Retinal pigment epithelial cell (primary cell): Measurements from ENCODE around the gene TPPP2.

Experiments used
- DNase-seq: peaks from one replicate; pipeline ENCODE4 v3.0.0-alpha.2; 2010; ENCODE audit warnings: low read depth
- H3K4me3 ChIP-seq: 2 replicates; pipeline ENCODE4 v1.5.1; 2011; ENCODE audit warnings: mild to moderate bottlenecking, low read length, control low read depth, moderate library complexity
- TF ChIP-seq, protein P1 (sequence below): conservative IDR thresholded peaks from 2 replicates; pipeline ENCODE4 v1.5.1; 2011; ENCODE audit warnings: low read depth, low read length, control low read depth, inconsistent platforms

The TPPP2 gene

DNA sequence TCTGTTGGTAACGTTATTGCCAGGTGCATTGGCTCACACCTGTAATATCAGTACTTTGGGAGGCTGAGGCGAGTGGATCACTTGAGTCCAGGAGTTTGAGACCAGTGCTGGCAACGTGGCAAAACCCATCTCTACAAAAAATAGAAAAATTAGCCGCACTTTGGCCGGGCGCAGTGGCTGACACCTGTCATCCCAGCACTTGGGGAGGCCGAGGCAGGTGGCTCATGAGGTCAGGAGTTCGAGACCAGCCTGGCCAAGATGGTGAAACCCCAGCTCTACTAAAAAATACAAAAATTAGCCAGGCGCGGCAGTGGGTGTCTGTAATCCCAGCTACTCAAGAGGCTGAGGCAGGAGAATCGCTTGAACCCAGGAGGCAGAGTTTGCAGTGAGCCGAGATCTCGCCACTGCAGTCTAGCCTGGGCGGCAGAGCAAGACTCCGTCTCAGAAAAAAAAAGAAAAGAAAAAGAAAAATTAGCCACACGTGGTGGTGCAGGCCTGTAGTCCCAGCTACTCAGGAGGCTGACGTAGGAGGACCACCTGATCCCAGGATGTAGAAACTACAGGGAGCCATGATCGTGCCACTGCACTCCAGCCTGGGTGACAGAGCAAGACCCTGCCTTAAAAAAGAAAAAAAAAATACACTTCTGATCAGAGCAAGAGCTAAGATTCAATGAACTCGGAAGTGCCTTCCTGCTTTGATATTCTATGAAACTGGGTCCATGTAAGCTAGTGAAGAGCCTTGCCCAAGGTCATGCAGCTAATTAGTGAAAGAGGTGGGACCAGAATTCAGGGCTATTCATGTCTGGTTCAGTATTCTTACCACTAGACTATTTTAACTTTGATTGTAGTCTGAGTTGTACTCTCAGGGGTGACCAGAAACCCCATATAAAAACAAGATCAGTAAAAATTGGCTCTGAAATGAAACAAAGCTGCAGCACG is 23.4 kb downstream of the TPPP2 start:
- TF ChIP-seq, protein P1, sequence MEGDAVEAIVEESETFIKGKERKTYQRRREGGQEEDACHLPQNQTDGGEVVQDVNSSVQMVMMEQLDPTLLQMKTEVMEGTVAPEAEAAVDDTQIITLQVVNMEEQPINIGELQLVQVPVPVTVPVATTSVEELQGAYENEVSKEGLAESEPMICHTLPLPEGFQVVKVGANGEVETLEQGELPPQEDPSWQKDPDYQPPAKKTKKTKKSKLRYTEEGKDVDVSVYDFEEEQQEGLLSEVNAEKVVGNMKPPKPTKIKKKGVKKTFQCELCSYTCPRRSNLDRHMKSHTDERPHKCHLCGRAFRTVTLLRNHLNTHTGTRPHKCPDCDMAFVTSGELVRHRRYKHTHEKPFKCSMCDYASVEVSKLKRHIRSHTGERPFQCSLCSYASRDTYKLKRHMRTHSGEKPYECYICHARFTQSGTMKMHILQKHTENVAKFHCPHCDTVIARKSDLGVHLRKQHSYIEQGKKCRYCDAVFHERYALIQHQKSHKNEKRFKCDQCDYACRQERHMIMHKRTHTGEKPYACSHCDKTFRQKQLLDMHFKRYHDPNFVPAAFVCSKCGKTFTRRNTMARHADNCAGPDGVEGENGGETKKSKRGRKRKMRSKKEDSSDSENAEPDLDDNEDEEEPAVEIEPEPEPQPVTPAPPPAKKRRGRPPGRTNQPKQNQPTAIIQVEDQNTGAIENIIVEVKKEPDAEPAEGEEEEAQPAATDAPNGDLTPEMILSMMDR, result no peak
- no peak for DNase-seq
- no peak overlapping the region for H3K4me3 ChIP-seq

DNA sequence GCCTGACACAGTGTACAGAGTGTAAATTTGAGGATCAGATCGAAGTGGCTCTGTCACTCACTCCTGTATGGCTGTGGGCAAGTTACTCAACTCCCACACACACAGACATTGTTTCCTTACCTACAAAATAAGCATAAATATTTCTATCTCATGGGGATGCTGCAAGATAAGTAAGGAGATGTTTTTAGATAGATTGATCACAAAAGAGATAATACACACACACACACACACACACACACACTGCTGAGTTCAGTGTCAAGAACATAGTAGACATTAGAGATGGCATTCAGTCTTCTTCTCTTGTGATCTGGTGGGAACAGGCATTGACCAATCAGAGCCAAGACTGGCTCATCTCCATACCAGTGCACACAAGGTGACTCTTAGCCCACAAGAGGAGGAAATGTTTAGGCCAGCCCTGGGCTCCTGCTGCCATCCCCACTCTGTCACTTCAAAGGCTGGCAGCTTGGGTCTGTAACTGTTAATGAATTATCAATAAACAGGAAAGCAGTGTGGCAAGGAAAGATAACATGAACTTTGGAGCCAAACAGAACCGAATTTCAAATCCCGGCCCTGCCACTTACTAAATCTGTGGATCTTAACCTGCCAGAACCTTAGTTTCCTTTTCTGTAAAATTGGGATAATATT is 24.2 kb downstream of the TPPP2 start:
- TF ChIP-seq, protein P1, result no peak
- DNase-seq, result no peak
- no peak overlapping the region for H3K4me3 ChIP-seq

DNA sequence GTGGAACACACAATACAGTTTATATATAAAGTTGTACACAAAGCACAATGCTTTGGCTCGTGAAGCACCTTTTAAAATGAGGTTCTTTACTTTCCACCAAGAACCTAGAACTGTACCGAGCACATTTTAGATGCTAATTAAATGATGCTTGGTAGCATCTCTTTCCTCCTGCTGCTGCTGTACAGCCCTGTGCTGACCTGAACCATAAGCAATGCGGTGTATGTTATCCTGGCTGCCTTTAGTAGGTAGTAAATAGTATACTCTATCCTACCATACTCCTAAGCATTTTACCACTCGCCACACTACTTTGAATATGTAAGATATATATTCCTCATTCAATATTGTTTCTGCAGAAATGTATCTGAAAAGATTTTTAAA is 24.7 kb downstream of the TPPP2 start:
- no peak for DNase-seq
- TF ChIP-seq, protein P1, result no peak
- no peak overlapping the region for H3K4me3 ChIP-seq

DNA sequence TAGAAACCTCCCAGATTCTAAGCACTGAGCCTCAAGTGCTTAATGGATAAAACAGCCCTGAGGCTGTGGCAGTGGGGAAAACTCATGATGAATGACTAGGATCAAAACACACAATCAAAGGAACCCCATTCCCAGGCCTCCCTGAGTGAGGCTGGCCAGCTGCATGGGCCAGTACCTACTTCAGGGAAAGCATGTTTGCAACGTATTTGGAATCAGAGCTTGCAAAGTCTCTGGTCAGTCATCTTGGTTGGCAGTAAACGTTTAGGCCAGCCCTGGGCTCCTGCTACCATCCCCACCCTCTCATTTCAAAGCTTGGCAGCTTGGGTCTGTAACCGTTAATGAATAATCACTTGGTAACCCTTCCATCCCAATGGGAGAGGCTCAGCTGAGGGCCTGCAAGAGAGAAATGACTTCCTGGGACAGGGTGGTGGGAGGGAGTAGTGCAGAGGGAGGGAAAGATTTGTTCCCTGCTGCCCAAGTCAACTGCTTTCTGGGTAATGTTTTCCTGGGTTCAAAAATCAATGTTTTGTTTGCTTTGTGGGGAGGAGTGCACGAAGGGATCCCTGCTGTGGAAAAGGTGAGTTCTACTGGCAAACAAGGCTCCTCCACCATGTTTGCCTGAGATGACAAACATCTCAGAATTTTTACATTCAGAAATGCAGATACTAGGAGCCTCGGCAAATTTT is 25.6 kb downstream of the TPPP2 start:
- DNase-seq, result no peak
- no peak overlapping the region for H3K4me3 ChIP-seq
- TF ChIP-seq, protein P1, result no peak

DNA sequence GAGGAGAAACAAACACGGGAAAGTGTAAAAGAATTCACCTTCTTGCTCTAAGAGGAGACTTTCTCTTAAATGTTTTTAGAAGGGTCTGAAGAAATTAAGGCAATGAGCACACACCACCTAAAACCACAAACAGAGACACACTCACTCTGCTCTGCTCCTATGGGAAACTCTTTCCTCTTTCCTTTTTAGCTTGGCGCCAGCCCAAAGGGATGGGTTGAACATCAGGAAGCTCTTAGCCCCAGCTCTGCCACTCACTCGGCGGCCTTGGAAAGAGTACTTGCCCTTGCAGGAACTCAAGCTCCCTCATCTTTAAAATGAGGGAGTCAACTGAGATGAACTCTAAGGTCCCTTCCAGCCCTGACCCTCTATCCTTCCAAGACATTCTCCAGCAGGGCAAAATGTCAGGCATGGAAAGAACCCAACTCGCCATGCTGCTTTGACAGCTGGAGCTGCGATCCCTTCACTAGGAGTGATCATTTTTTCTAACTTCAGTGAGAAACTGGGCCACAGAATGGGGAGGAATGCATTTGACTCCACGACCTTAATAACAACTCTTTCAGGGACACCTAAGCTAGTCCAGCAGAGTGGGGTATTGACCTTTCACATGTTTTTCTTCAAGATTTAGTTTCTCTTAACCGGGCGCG is 26.6 kb downstream of the TPPP2 start:
- H3K4me3 ChIP-seq, result no peak overlapping the region
- TF ChIP-seq, protein P1, result no peak
- no peak for DNase-seq

DNA sequence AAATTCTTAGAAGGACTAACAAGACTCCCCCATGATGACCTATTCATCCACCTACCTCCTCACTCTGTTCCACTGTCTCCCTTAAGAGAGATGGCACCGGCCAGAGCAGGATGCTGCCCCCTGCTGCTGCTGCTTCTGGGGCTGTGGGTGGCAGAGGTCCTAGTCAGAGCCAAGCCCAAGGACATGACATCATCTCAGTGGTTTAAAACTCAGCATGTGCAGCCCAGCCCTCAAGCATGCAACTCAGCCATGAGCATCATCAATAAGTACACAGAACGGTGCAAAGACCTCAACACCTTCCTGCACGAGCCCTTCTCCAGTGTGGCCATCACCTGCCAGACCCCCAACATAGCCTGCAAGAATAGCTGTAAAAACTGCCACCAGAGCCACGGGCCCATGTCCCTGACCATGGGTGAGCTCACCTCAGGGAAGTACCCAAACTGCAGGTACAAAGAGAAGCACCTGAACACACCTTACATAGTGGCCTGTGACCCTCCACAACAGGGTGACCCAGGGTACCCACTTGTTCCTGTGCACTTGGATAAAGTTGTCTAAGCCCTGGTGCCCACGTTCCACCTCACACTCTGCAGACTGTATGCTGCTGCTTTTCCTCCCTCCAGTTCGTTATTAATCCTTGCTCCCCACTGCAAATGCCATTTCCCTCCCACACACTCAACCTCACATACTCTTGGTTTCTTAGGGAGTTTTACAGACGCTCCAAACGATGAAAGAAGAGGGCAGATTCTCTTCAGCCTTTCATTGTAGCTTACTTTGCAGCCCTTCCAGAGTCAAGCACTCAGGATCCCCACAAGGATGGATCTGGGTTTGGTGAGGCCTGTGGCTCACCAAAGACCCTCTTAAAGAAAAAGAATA is 28.0 kb downstream of the TPPP2 start, which contains the start of gene RNASE8:
RNASE8 (plus strand) TSS at position 20 of the 873 bp plus-strand sequence; CDS start at position 91, 71 bp downstream.
- no peak within 1 kb of the TSS for H3K4me3 ChIP-seq
- TF ChIP-seq, protein P1, result no peak
- DNase-seq, result no peak
